Stimulated activated CD4-positive, alpha-beta T cell treated with anti-CD3 and anti-CD28 coated beads, TNF-alpha, amount 100 ng/mL, for 1 hour (primary cell): ENCODE data around the gene CCL28.

Experiments
- DNase-seq, 3 donors: peaks; one replicate each; pipeline ENCODE4 v3.0.0-alpha.2; 2020; ENCODE audit warnings: low read depth in 3 of 3, low spot score in 1 of 3

CCL28 gene

GRCh38 chr5:43358301-43358700 is 53.9 kb downstream of the CCL28 start:
- no peak for DNase-seq

GRCh38 chr5:43357878-43358281 is 54.3 kb downstream of the CCL28 start:
- no peak for DNase-seq

GRCh38 chr5:43357067-43357466 is 55.1 kb downstream of the CCL28 start:
- DNase-seq = no peak

GRCh38 chr5:43354774-43355173 is 57.4 kb downstream of the CCL28 start:
- no peak for DNase-seq

- DNase-seq = no peak
Measured at GRCh38 chr5:43353668-43354067, 58.5 kb downstream of the CCL28 start.

- no peak for DNase-seq
Measured at GRCh38 chr5:43352915-43353314, 59.3 kb downstream of the CCL28 start.

DNA sequence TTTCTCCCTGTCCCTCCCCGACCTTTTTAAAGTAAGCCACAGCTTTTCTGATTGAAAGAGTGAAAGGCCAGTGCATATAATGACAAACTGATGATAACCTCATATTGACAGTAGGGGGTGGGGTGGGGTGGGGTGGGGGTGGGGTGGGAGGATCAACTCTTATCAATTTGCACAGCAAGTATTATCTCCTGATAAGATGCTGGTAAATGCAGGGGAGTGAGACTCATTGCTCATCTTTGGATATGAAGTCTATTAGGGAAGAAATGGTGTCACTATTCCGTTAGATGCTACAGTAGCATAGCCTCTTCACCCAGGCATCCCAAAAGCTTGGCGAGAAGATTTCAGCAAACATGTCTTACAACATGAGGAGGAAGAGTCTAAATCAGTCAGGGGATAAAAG is 60.1 kb downstream of the CCL28 start:
- DNase-seq = no peak

DNA sequence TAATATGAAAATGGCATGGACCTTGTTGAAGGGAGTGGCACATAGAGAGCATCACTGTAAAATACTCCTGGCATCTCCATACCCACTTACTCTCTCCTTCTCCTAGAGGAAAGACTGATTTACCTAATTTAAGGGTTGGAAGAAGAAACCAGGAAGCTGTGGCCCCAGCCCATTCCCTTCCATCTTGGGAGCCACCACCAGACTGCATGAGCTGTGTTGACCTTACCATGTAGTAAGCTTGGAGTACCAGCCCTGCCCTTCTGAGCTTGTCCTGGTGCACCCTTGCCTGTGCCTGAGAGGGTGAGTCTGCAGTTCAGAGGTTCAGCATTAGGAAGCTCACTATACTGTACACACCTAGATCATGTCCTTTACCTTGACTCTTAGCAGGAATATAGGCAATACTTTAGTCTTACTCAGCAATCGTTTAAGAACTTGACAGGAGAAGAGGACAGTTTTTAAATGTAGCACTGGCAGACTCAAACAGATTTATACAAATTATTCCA is 63.3 kb downstream of the CCL28 start:
- no peak for DNase-seq

- DNase-seq = no peak
Measured at GRCh38 chr5:43348207-43348606, 64.0 kb downstream of the CCL28 start.

GRCh38 chr5:43338862-43339261 is 73.3 kb downstream of the CCL28 start:
- no peak for DNase-seq

GRCh38 chr5:43336159-43336558 is 76.0 kb downstream of the CCL28 start:
- DNase-seq = no peak

DNA sequence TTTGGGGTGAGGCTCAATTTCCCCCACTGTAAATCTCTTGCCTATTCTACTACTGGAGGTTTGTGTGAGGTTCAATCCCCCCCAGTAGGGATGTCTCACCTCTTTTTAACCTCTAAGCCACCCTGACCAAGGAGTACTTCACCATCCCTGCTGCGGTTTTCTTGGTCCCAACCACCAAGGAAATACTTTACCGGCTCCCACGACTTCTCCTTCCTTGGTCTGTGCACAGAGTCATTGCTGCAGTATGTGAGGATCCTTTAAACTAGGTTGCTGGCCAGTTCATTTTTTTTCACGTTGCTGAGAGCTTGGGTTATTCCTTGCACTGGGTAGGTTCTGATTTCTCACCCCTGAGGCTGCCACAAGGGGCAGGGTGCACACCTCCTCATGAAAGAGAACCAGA is 76.5 kb downstream of the CCL28 start:
- no peak for DNase-seq

GRCh38 chr5:43332401-43332800 is 79.8 kb downstream of the CCL28 start:
- DNase-seq = no peak
